ENCODE results near the gene ARHGEF17.

ARHGEF17 gene

GRCh38 chr11:73331138-73331916 is 23.3 kb downstream of the ARHGEF17 start:
- H3K27ac ChIP-seq = no peak overlapping the region
- TF ChIP-seq ZFX (IDR thresholded peaks at IDR 0.05) (no peak), CTCF (conservative IDR thresholded peaks at IDR 0.05) (no peak)

GRCh38 chr11:73333173-73333572 is 25.1 kb downstream of the ARHGEF17 start:
- TF ChIP-seq CTCF (conservative IDR thresholded peaks at IDR 0.05) = no peak
- no peak for TF ChIP-seq ZFX (IDR thresholded peaks at IDR 0.05)
- no peak overlapping the region for H3K27ac ChIP-seq

DNA sequence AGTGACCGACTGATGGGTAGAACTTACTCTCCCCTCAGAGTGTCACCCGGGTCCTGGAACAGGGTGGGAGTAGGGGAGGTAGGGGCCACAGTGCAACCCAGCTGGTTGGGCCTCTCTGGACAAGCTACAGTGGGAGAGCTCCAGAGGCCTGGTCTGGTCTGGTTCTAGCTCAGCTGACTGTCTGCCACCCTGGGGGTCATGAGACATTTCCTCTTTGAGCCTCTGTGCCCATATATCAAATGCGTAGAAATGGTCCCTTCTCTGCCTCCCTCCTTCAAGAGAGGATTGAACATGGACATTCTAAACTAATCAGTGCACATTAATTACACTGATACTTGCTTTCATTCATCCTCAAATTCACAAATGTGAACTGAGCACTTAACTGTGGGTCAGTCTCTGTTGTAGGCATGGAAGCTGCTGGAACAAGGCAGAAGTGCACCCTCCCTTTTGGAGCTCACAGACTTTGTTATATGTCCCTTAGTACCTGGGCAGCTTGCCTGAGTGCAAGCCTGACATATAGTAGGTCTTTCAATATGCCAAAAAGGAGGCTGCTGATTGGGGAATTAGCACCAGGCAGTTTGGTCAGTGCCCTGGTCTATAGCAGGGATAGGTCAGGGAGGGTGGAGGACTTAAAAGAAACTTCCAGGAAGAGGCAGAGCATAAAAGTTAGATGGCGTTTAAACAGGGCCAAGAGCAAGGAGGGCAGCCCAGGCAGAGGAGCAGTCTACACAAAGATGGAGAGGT is 25.7 kb downstream of the ARHGEF17 start:
- TF ChIP-seq CTCF (conservative IDR thresholded peaks at IDR 0.05) = no peak
- no peak for TF ChIP-seq ZFX (IDR thresholded peaks at IDR 0.05)
- H3K27ac ChIP-seq = no peak overlapping the region

DNA sequence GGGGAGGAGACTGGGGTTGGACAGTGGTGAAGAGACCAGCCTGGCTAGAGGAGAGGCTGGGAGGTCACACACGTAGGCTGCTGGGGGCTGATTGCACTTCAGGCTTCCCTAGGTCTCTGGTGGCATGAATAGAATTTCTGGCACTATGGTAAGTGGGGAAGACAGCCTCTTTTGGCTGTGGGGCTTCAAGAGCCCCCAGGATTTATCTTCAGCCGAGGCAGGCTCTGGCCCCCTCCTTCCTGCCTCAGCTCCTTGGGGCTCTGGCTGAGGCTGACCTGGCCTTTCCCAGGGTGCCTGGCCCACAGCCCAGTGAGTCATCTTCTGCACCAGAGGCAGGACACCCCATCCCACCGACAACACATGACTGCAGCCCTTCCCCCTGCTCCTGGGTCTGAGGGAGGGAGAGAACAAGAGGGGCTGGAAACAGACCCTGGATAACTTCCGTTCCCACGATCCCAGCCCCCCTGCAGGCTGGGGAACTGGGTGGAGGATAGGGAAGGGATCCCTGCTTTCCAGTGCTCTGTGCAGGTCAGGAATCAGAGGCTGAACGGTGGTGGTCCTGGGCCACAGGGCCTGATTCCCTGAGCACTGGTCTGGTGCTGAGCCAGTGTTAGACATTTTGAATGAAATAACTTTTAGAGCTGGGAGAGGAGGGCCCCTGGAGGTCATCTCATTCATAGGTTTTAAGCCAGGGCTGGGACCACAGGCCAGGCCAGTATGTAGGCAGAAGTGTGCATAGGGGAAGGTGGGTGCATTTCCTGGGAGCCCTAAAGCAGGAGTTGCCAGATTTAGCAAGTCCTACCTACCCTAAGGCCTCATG is 26.5 kb downstream of the ARHGEF17 start:
- TF ChIP-seq CTCF (conservative IDR thresholded peaks at IDR 0.05) = no peak
- no peak for TF ChIP-seq ZFX (IDR thresholded peaks at IDR 0.05)
- no peak overlapping the region for H3K27ac ChIP-seq

GRCh38 chr11:73335204-73335923 is 27.3 kb downstream of the ARHGEF17 start:
- TF ChIP-seq ZFX (IDR thresholded peaks at IDR 0.05) (no peak), CTCF (conservative IDR thresholded peaks at IDR 0.05) (peak; percentile 99)

DNA sequence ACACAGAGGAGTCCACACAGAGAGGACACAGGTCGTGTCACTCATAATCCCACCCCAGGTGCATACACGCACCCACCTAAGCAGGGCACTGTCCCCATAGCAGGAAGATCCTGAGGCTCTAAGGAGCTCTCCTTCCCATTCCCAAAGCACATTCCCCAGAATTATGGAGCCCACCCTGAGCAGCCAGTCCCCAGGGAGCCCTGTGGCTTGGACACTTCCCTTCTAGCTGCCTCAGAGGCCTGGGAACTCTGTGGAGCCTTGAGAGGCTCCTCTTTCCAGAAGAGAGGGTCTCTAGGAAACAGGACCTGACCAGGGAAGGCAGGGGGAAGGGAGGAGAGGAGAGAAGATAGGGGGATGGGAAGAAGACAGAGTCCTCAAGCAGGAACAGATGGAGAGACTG is 29.8 kb downstream of the ARHGEF17 start:
- no peak overlapping the region for H3K27ac ChIP-seq
- no peak for TF ChIP-seq ZFX (IDR thresholded peaks at IDR 0.05)

More at GRCh38 chr11:73335204-73335923, 27.3 kb downstream of the ARHGEF17 start:
- no peak overlapping the region for H3K27ac ChIP-seq

DNA sequence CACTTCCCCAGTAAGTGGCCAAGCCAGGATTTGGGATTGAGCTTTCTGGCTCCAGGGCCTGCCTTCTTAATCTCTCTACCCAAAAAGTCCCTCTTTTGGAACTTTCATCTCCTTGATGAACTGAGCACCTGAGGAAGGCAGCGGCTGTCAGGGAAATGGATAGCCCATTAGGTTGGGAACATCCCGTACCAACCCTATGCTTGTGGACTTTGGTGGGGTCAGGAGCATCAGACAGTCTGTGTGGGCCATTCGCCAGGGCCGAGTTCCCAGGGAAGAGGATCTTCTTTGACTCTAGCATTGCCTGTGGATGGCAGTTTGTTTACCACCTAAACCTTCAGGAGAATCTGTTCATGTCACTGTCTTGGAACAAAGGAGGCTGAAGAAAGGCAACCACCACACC is 30.2 kb downstream of the ARHGEF17 start:
- H3K27ac ChIP-seq = no peak overlapping the region

More for the DNA sequence above, 30.2 kb downstream of the ARHGEF17 start:
- TF ChIP-seq ZFX (IDR thresholded peaks at IDR 0.05) = no peak
- no peak for TF ChIP-seq CTCF (conservative IDR thresholded peaks at IDR 0.05)

Measured in C4-2B (cell line).